ENCODE measurements around the gene XRCC5. TPM values are rescaled to one million over a fixed set of nuclear protein-coding genes. Genes with fewer than 3 reads are reported as not detected.
"Not testable (repeated sequence)": the region's sequence is repeated elsewhere in the genome, so short reads cannot be mapped to it uniquely, and the experiment has no call there.

The XRCC5 gene
- polyA plus RNA-seq, 1 donor, result 143 TPM

GRCh38 chr2:216194013-216194412 is 84.9 kb downstream of the XRCC5 start:
- no peak for DNase-seq (ENCODE audit: low read depth)

GRCh38 chr2:216194561-216194960 is 85.4 kb downstream of the XRCC5 start:
- DNase-seq (ENCODE audit: low read depth), result no peak

- no peak for DNase-seq (ENCODE audit: low read depth)
These were observed 86.4 kb downstream of the XRCC5 start for GRCh38 chr2:216195565-216196029.

GRCh38 chr2:216201692-216202306 is 92.7 kb downstream of the XRCC5 start:
- DNase-seq (ENCODE audit: low read depth), result no peak

GRCh38 chr2:216202626-216203250 is 93.6 kb downstream of the XRCC5 start:
- DNase-seq (ENCODE audit: low read depth), result no peak

- no peak for DNase-seq (ENCODE audit: low read depth)
These were observed 96.3 kb downstream of the XRCC5 start for GRCh38 chr2:216205486-216205885.

- no peak for DNase-seq (ENCODE audit: low read depth)
These were observed 97.0 kb downstream of the XRCC5 start for GRCh38 chr2:216206041-216206703.

- no peak for DNase-seq (ENCODE audit: low read depth)
These were observed 97.7 kb downstream of the XRCC5 start for GRCh38 chr2:216206821-216207220.

- DNase-seq (ENCODE audit: low read depth), result not testable (repeated sequence)
These were observed 99.5 kb downstream of the XRCC5 start for GRCh38 chr2:216208661-216209060.

GRCh38 chr2:216210701-216211540 is 101.8 kb downstream of the XRCC5 start:
- DNase-seq (ENCODE audit: low read depth), result no peak

- no peak for DNase-seq (ENCODE audit: low read depth)
These were observed 102.5 kb downstream of the XRCC5 start for GRCh38 chr2:216211614-216212145.

- no peak for DNase-seq (ENCODE audit: low read depth)
These were observed 105.6 kb downstream of the XRCC5 start for GRCh38 chr2:216214768-216215167.

- no peak for DNase-seq (ENCODE audit: low read depth)
These were observed 106.7 kb downstream of the XRCC5 start for GRCh38 chr2:216215658-216216390.

GRCh38 chr2:216216951-216217903 is 108.1 kb downstream of the XRCC5 start:
- DNase-seq (ENCODE audit: low read depth), result no peak

GRCh38 chr2:216217904-216218260 is 108.7 kb downstream of the XRCC5 start:
- DNase-seq (ENCODE audit: low read depth), result no peak

GRCh38 chr2:216219861-216220260 is 110.7 kb downstream of the XRCC5 start:
- no peak for DNase-seq (ENCODE audit: low read depth)

- DNase-seq (ENCODE audit: low read depth), result no peak
These were observed 111.8 kb downstream of the XRCC5 start for GRCh38 chr2:216220976-216221375.

- DNase-seq (ENCODE audit: low read depth), result no peak
These were observed 112.7 kb downstream of the XRCC5 start for GRCh38 chr2:216221811-216222210.

- DNase-seq (ENCODE audit: low read depth), result no peak
These were observed 113.7 kb downstream of the XRCC5 start for GRCh38 chr2:216222650-216223352.
